ENCODE results near the gene IQGAP1. TPM values are rescaled to one million over a fixed set of nuclear protein-coding genes. Genes with fewer than 3 reads are reported as not detected.

The IQGAP1 gene
- total RNA-seq, 1 experiment from 2014 or later, result 264 TPM

GRCh38 chr15:90352107-90352893 lies 35.7 kb upstream of the IQGAP1 start, which contains the start of gene ZNF774:
Gene ZNF774, plus strand, starts transcription at chr15:90352284. Its CDS starts 2,377 bp downstream, at chr15:90354661.
- peak; percentile 96 for DNase-seq (ENCODE audit: unreplicated experiment)
- BruUV-seq (replicated peaks), result TSS peak; percentile 71
- H3K27ac Mint-ChIP-seq (ENCODE audit: low read depth, unreplicated experiment), result peak within 1 kb of the TSS; percentile 81
- TF ChIP-seq CTCF (IDR thresholded peaks at IDR 0.05; ENCODE audit: unreplicated experiment), result no peak
- peak within 1 kb of the TSS; percentile 80 for H3K4me3 Mint-ChIP-seq (ENCODE audit: unreplicated experiment)
- intact Hi-C loops (cut with micrococcal nuclease), result no loop called here
- ChIA-PET CTCF (interaction anchor here (0.6 to 1.8 kb wide), 11 partner anchors 9 to 581 kb away, joined by 3 to 5 read pairs (median 3); no protein-coding TSS in a partner anchor), POLR2A (interaction anchor here (0.7 to 3.0 kb wide), 10 partner anchors 10 to 168 kb away, joined by 3 to 18 read pairs (median 4); partner anchors contain the start of gene IQGAP1)
- no peaks in the 10 kb centered on the region for H3K9me3 Mint-ChIP-seq (ENCODE audit: unreplicated experiment)
- no peaks in the 10 kb centered on the region for H3K27me3 Mint-ChIP-seq (ENCODE audit: insufficient read depth, unreplicated experiment)
- peaks cover 5% of the 10 kb centered on the region for H3K36me3 Mint-ChIP-seq (ENCODE audit: insufficient read depth, unreplicated experiment)
- peaks cover 9% of the 10 kb centered on the region for H3K4me1 Mint-ChIP-seq (ENCODE audit: insufficient read depth, unreplicated experiment)

- no peak for TF ChIP-seq CTCF (IDR thresholded peaks at IDR 0.05; ENCODE audit: unreplicated experiment)
- H3K4me1 Mint-ChIP-seq (ENCODE audit: insufficient read depth, unreplicated experiment), result no peaks in the 10 kb centered on the region
- CTCF ChIA-PET, result interaction anchor here (0.6 to 2.0 kb wide), 2 partner anchors 35 to 487 kb away, joined by 5 to 6 read pairs; no protein-coding TSS in a partner anchor
These were observed 33.1 kb upstream of the IQGAP1 start for GRCh38 chr15:90354986-90355385.

GRCh38 chr15:90358124-90359033 lies 29.7 kb upstream of the IQGAP1 start:
- ChIA-PET POLR2A (interaction anchor here (0.6 to 1.4 kb wide), 2 partner anchors 22 to 67 kb away, joined by 3 to 5 read pairs; no protein-coding TSS in a partner anchor), CTCF (interaction anchor here (0.7 to 6.1 kb wide), 5 partner anchors 39 to 528 kb away, joined by 3 to 83 read pairs (median 4); no protein-coding TSS in a partner anchor)
- peaks cover 5% of the 10 kb centered on the region for H3K36me3 Mint-ChIP-seq (ENCODE audit: insufficient read depth, unreplicated experiment)
- no peaks in the 10 kb centered on the region for H3K27me3 Mint-ChIP-seq (ENCODE audit: insufficient read depth, unreplicated experiment)
- H3K4me3 Mint-ChIP-seq (ENCODE audit: unreplicated experiment), result no peak overlapping the region
- H3K4me1 Mint-ChIP-seq (ENCODE audit: insufficient read depth, unreplicated experiment), result peaks cover 14% of the 10 kb centered on the region
- H3K27ac Mint-ChIP-seq (ENCODE audit: low read depth, unreplicated experiment), result no peak overlapping the region
- H3K9me3 Mint-ChIP-seq (ENCODE audit: unreplicated experiment), result no peaks in the 10 kb centered on the region
- no TSS peak for BruUV-seq (replicated peaks)
- no peak for TF ChIP-seq CTCF (IDR thresholded peaks at IDR 0.05; ENCODE audit: unreplicated experiment)
- DNase-seq (ENCODE audit: unreplicated experiment), result peak; percentile 23
- intact Hi-C loops (cut with micrococcal nuclease), result no loop called here

More at GRCh38 chr15:90354986-90355385, 33.1 kb upstream of the IQGAP1 start:
- intact Hi-C loops (cut with micrococcal nuclease), result no loop called here
- no peak for DNase-seq (ENCODE audit: unreplicated experiment)
- POLR2A ChIA-PET, result interaction anchor here (0.6 to 1.5 kb wide), 2 partner anchors 34 to 177 kb away, joined by 3 read pairs; no protein-coding TSS in a partner anchor
- H3K4me3 Mint-ChIP-seq (ENCODE audit: unreplicated experiment), result no peak overlapping the region
- H3K27me3 Mint-ChIP-seq (ENCODE audit: insufficient read depth, unreplicated experiment), result no peaks in the 10 kb centered on the region
- no peaks in the 10 kb centered on the region for H3K9me3 Mint-ChIP-seq (ENCODE audit: unreplicated experiment)
- no peak overlapping the region for H3K27ac Mint-ChIP-seq (ENCODE audit: low read depth, unreplicated experiment)
- no TSS peak for BruUV-seq (replicated peaks)
- peaks cover 10% of the 10 kb centered on the region for H3K36me3 Mint-ChIP-seq (ENCODE audit: insufficient read depth, unreplicated experiment)

Measured in MCF 10A (cell line).